ENCODE measurements around the gene CCDC91. TPM values are rescaled to one million over a fixed set of nuclear protein-coding genes. Genes with fewer than 3 reads are reported as not detected.

The CCDC91 gene
- polyA plus RNA-seq, 3 donors: 6.3 to 18.1 (median 15.6) TPM

- no peaks in the 10 kb centered on the region for H3K4me1 ChIP-seq (ENCODE audit: control insufficient read depth in 1 of 2, insufficient read depth in 2 of 2, low read length in 2 of 2)
- H2AFZ ChIP-seq (ENCODE audit: insufficient read depth, low read depth, low read length, poor library complexity, severe bottlenecking): no peak overlapping the region
- Mint-ChIP-seq H3K36me3 (no peaks in the 10 kb centered on the region), H3K27me3 (ENCODE audit: low read depth in 3 of 3) (no peaks in the 10 kb centered on the region), H3K27ac (peak overlapping the region in 1 of 7 donors; percentile 38), H3K4me3 (no peak overlapping the region), H3K9me3 (peaks cover 0 to 7% (median 3%) of the 10 kb centered on the region in 7 donors), H3K4me1 (peaks cover 5% of the 10 kb centered on the region)
- H3K9me3 ChIP-seq (replicated peaks in 1 of 2; ENCODE audit: control insufficient read depth in 1 of 2, insufficient read depth in 1 of 2, low read length in 2 of 2): no peaks in the 10 kb centered on the region
- TF ChIP-seq, protein P1, sequence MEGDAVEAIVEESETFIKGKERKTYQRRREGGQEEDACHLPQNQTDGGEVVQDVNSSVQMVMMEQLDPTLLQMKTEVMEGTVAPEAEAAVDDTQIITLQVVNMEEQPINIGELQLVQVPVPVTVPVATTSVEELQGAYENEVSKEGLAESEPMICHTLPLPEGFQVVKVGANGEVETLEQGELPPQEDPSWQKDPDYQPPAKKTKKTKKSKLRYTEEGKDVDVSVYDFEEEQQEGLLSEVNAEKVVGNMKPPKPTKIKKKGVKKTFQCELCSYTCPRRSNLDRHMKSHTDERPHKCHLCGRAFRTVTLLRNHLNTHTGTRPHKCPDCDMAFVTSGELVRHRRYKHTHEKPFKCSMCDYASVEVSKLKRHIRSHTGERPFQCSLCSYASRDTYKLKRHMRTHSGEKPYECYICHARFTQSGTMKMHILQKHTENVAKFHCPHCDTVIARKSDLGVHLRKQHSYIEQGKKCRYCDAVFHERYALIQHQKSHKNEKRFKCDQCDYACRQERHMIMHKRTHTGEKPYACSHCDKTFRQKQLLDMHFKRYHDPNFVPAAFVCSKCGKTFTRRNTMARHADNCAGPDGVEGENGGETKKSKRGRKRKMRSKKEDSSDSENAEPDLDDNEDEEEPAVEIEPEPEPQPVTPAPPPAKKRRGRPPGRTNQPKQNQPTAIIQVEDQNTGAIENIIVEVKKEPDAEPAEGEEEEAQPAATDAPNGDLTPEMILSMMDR (IDR thresholded peaks at IDR 0.05): no peak
- H3K4me3 ChIP-seq (replicated peaks in 1 of 3; ENCODE audit: low read depth in 2 of 3, low read length in 3 of 3): no peak overlapping the region
- peaks cover 4% of the 10 kb centered on the region for H4K20me1 ChIP-seq (ENCODE audit: insufficient read depth, low read length)
- H3K27ac ChIP-seq (ENCODE audit: low read depth in 1 of 2, low read length in 2 of 2): no peak overlapping the region
- H3K4me2 ChIP-seq (replicated peaks; ENCODE audit: extremely low read depth, low read length, poor library complexity, severe bottlenecking): no peak overlapping the region
- no peaks in the 10 kb centered on the region for H3K36me3 ChIP-seq (replicated peaks in 1 of 2; ENCODE audit: control insufficient read depth in 1 of 2, insufficient read depth in 2 of 2, low read length in 2 of 2)
- no CpG with 5 or more reads among the region's 2 CpGs for WGBS (ENCODE audit: insufficient coverage)
- H3K79me2 ChIP-seq (ENCODE audit: insufficient read depth, low read length): no peaks in the 10 kb centered on the region
- intact Hi-C loops (cut with micrococcal nuclease): no loop called here
- H3K27me3 ChIP-seq (ENCODE audit: control insufficient read depth in 2 of 2, insufficient read depth in 2 of 2, low read length in 2 of 2): no peaks in the 10 kb centered on the region
- no peak for DNase-seq
- H3K9ac ChIP-seq (ENCODE audit: insufficient read depth, low read length, poor library complexity, severe bottlenecking): no peak overlapping the region
Measured at GRCh38 chr12:28242129-28242495, 51.9 kb downstream of the CCDC91 start.

DNA sequence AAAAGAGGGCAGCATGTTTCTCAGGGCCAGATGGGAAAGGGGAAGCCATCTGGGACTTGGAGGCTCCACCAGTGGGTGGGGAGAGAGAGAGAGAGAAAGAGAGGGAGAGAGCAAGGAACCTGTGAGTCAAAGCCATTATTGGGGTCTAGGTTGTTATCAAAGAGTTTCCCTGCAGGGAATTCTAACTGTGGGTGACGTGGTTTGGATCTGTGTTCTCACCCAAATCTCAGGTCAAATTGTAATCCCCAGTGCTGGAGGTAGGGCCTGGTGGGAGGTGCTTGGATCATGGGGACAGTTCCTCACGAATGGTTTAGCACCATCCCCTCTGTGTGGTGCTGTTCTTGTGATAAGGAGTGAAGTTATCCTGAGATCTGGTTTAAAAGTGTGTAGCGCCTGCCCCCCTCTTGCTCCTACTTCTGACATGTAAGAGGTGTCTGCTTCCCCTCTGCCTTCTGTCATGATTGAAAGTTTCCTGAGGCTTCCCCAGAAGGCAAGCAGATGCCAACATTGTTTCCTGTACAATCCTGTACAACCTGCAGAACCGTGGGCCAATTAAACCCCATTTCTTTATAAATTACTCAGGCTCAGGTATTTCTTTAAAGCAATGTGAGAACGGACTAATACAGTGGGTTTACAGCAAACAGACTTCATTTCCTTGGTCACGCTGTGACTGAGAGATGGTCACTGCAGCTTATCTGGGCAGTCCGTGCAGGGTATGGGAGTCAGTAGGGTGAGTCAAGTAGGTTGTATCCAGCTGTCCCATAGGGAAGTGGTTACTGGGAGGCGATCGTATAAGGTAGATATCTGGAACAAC lies 52.4 kb downstream of the CCDC91 start:
- TF ChIP-seq, protein P1 (IDR thresholded peaks at IDR 0.05): no peak
- no peaks in the 10 kb centered on the region for H3K27me3 ChIP-seq (ENCODE audit: control insufficient read depth in 2 of 2, insufficient read depth in 2 of 2, low read length in 2 of 2)
- no peak overlapping the region for H3K27ac ChIP-seq (ENCODE audit: low read depth in 1 of 2, low read length in 2 of 2)
- H3K4me3 ChIP-seq (replicated peaks in 1 of 3; ENCODE audit: low read depth in 2 of 3, low read length in 3 of 3): no peak overlapping the region
- Mint-ChIP-seq H3K9me3 (peaks cover 0 to 7% (median 3%) of the 10 kb centered on the region in 7 donors), H3K4me1 (peaks cover 5% of the 10 kb centered on the region), H3K27ac (peak overlapping the region in 1 of 7 donors; percentile 38), H3K27me3 (ENCODE audit: low read depth in 3 of 3) (no peaks in the 10 kb centered on the region), H3K36me3 (no peaks in the 10 kb centered on the region), H3K4me3 (no peak overlapping the region)
- H3K4me1 ChIP-seq (ENCODE audit: control insufficient read depth in 1 of 2, insufficient read depth in 2 of 2, low read length in 2 of 2): no peaks in the 10 kb centered on the region
- intact Hi-C loops (cut with micrococcal nuclease): no loop called here
- peaks cover 4% of the 10 kb centered on the region for H4K20me1 ChIP-seq (ENCODE audit: insufficient read depth, low read length)
- H3K9ac ChIP-seq (ENCODE audit: insufficient read depth, low read length, poor library complexity, severe bottlenecking): no peak overlapping the region
- H2AFZ ChIP-seq (ENCODE audit: insufficient read depth, low read depth, low read length, poor library complexity, severe bottlenecking): no peak overlapping the region
- no peaks in the 10 kb centered on the region for H3K79me2 ChIP-seq (ENCODE audit: insufficient read depth, low read length)
- 97% methylated on average over 4 of the region's 9 CpGs for WGBS (ENCODE audit: insufficient coverage)
- peak in 1 of 3 donors; percentile 4 for DNase-seq
- no peaks in the 10 kb centered on the region for H3K36me3 ChIP-seq (replicated peaks in 1 of 2; ENCODE audit: control insufficient read depth in 1 of 2, insufficient read depth in 2 of 2, low read length in 2 of 2)
- H3K9me3 ChIP-seq (replicated peaks in 1 of 2; ENCODE audit: control insufficient read depth in 1 of 2, insufficient read depth in 1 of 2, low read length in 2 of 2): no peaks in the 10 kb centered on the region
- H3K4me2 ChIP-seq (replicated peaks; ENCODE audit: extremely low read depth, low read length, poor library complexity, severe bottlenecking): no peak overlapping the region

All from CD14-positive monocyte (primary cell).